NCI-H2029 (cell line): ENCODE data around the gene CDKN1B.
"Not testable (repeated sequence)": the region's sequence is repeated elsewhere in the genome, so short reads cannot be mapped to it uniquely, and the experiment has no call there.

Experiments used
- DNase-seq: peaks from one replicate; lab custom pipeline; 2025; lab: John Stamatoyannopoulos, UW

Gene CDKN1B

GRCh38 chr12:12724421-12725085, 7.4 kb downstream of the CDKN1B start:
- no peak for DNase-seq

GRCh38 chr12:12725086-12725955, 8.2 kb downstream of the CDKN1B start:
- DNase-seq: peak; percentile 97

GRCh38 chr12:12725956-12726554, 8.9 kb downstream of the CDKN1B start:
- no peak for DNase-seq

GRCh38 chr12:12726555-12727093, 9.5 kb downstream of the CDKN1B start:
- DNase-seq: no peak

GRCh38 chr12:12731178-12731577, 14.0 kb downstream of the CDKN1B start:
- DNase-seq: no peak

GRCh38 chr12:12731785-12732184, 14.6 kb downstream of the CDKN1B start:
- no peak for DNase-seq

GRCh38 chr12:12733118-12733517, 15.9 kb downstream of the CDKN1B start:
- DNase-seq: no peak

GRCh38 chr12:12734054-12734453, 16.9 kb downstream of the CDKN1B start:
- no peak for DNase-seq

- no peak for DNase-seq
These were observed 17.4 kb downstream of the CDKN1B start for GRCh38 chr12:12734561-12735071.

- no peak for DNase-seq
These were observed 18.1 kb downstream of the CDKN1B start for GRCh38 chr12:12735301-12735700.

- no peak for DNase-seq
These were observed 19.9 kb downstream of the CDKN1B start for GRCh38 chr12:12736759-12737676.

- DNase-seq: not testable (repeated sequence)
These were observed 21.0 kb downstream of the CDKN1B start for GRCh38 chr12:12738152-12738551.

- no peak for DNase-seq
These were observed 24.5 kb downstream of the CDKN1B start for GRCh38 chr12:12741660-12742059.

GRCh38 chr12:12744546-12745305, 27.6 kb downstream of the CDKN1B start:
- no peak for DNase-seq

- no peak for DNase-seq
These were observed 28.5 kb downstream of the CDKN1B start for GRCh38 chr12:12745576-12746211.

GRCh38 chr12:12747278-12747677, 30.1 kb downstream of the CDKN1B start:
- DNase-seq: no peak

- DNase-seq: no peak
These were observed 30.9 kb downstream of the CDKN1B start for GRCh38 chr12:12748044-12748443.

GRCh38 chr12:12749433-12749832, 32.3 kb downstream of the CDKN1B start:
- no peak for DNase-seq

- DNase-seq: no peak
These were observed 38.8 kb downstream of the CDKN1B start for GRCh38 chr12:12755923-12756322.

GRCh38 chr12:12757121-12757520, 40.0 kb downstream of the CDKN1B start:
- DNase-seq: no peak
